Measurements from ENCODE around the gene MAGEA9. TPM values are rescaled to one million over a fixed set of nuclear protein-coding genes. Genes with fewer than 3 reads are reported as not detected.

Gene MAGEA9
- not detected in 2 replicates for total RNA-seq

GRCh38 chrX:149781727-149782126 lies at the start of gene MAGEA9:
TSS of gene MAGEA9 (plus strand) at chrX:149781930. CDS start at chrX:149786211, 4,281 bp downstream.

GRCh38 chrX:149773768-149774167 lies 8.0 kb upstream of the MAGEA9 start, which contains the start of gene HSFX1:
TSS of gene HSFX1 (plus strand) at chrX:149774068. CDS start at chrX:149774682, 614 bp downstream.

Other genes starting within 250 kb of the MAGEA9 start
- gene EOLA1, start 240.9 kb upstream of the MAGEA9 start, total RNA-seq: 11.4 and 12.5 TPM in 2 replicates
- not detected in 2 replicates for gene HSFX3, start 232.0 kb upstream of the MAGEA9 start, total RNA-seq
- gene MAGEA9B, start 194.5 kb upstream of the MAGEA9 start, total RNA-seq: not detected in 2 replicates
- 0.26 TPM in 1 of 2 replicates, not detected in the other for gene HSFX2, start 186.6 kb upstream of the MAGEA9 start, total RNA-seq
- gene TMEM185A, start 150.1 kb upstream of the MAGEA9 start, total RNA-seq: 24.8 and 25.7 TPM in 2 replicates
- not detected in 2 replicates for gene MAGEA11, start 69.9 kb upstream of the MAGEA9 start, total RNA-seq
- 0.43 and 0.69 TPM in 2 replicates for gene HSFX1, start 7.9 kb upstream of the MAGEA9 start, total RNA-seq
- gene MAGEA8, start 99.3 kb downstream of the MAGEA9 start, total RNA-seq: not detected in 2 replicates
- gene HSFX4, start 147.6 kb downstream of the MAGEA9 start, total RNA-seq: not detected in 2 replicates
- gene EOLA2, start 156.6 kb downstream of the MAGEA9 start, total RNA-seq: 12.7 and 14.5 TPM in 2 replicates

Data from dermis lymphatic vessel endothelial cell (primary cell).